SH-SY5Y (cell line): ENCODE measurements around the gene INPP4B.

Source experiments
- GATA2 ChIP-seq: IDR thresholded peaks from 2 replicates; pipeline ENCODE4 v1.6.1; 2011; ENCODE audit warnings: mild to moderate bottlenecking, low read depth, low read length
- GATA3 ChIP-seq: IDR thresholded peaks from 2 replicates; pipeline ENCODE4 v1.6.1; 2011; ENCODE audit warnings: low read depth, mild to moderate bottlenecking, low read length, moderate library complexity

DNA sequence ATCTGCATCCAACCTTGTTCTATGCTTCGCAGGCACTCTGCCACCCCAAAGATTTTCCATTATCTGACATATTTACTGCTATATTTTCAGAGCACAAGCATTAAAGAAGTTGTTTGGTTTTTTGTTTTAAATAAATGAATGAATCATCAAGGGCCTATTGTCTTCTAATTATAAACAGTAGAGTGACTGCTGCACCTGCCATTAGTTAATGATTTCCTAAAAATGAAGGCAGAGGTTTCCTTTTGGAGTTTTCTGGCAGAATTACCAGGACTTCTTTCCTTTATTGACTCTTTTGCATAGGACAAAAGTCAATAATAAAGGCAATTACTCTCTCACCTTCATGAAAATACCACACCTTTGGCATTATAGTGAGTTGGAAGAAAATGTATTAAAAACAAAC is 238.1 kb downstream of the INPP4B start:
- TF ChIP-seq GATA2 = no peak
- no peak for TF ChIP-seq GATA3
